ENCODE data around the gene MEGF9.

MEGF9 gene

GRCh38 chr9:120730654-120731514 lies 16.6 kb upstream of the MEGF9 start:
- no peak for DNase-seq

- no peak for DNase-seq
Observed at GRCh38 chr9:120729791-120730241, 15.5 kb upstream of the MEGF9 start.

- no peak for DNase-seq
Observed at GRCh38 chr9:120726484-120726883, 12.2 kb upstream of the MEGF9 start.

- DNase-seq = no peak
Observed at GRCh38 chr9:120725907-120726306, 11.6 kb upstream of the MEGF9 start.

- no peak for DNase-seq
Observed at GRCh38 chr9:120724757-120725400, 10.6 kb upstream of the MEGF9 start.

GRCh38 chr9:120723565-120723964 lies 9.3 kb upstream of the MEGF9 start:
- no peak for DNase-seq

- DNase-seq = no peak
Observed at GRCh38 chr9:120720404-120720803, 6.1 kb upstream of the MEGF9 start.

GRCh38 chr9:120718316-120718715 lies 4.0 kb upstream of the MEGF9 start:
- no peak for DNase-seq

GRCh38 chr9:120717176-120717575 lies 2.9 kb upstream of the MEGF9 start:
- DNase-seq = no peak

- DNase-seq = no peak
Observed at GRCh38 chr9:120716483-120716882, 2.2 kb upstream of the MEGF9 start.

- DNase-seq = peak; percentile 5
Observed at GRCh38 chr9:120715389-120715924, 1.2 kb upstream of the MEGF9 start.

- DNase-seq = no peak
Observed at GRCh38 chr9:120714846-120715388, 647 bp upstream of the MEGF9 start.

GRCh38 chr9:120713257-120714087 lies 798 bp downstream of the MEGF9 start:
- DNase-seq = no peak

GRCh38 chr9:120712539-120713031 lies 1.7 kb downstream of the MEGF9 start:
- DNase-seq = no peak

GRCh38 chr9:120711841-120712538 lies 2.3 kb downstream of the MEGF9 start:
- no peak for DNase-seq

GRCh38 chr9:120711354-120711753 lies 2.9 kb downstream of the MEGF9 start:
- no peak for DNase-seq

- DNase-seq = no peak
Observed at GRCh38 chr9:120710110-120710981, 3.9 kb downstream of the MEGF9 start.

- DNase-seq = no peak
Observed at GRCh38 chr9:120708526-120709224, 5.6 kb downstream of the MEGF9 start.

GRCh38 chr9:120707170-120707569 lies 7.1 kb downstream of the MEGF9 start:
- DNase-seq = no peak

- no peak for DNase-seq
Observed at GRCh38 chr9:120705174-120705573, 9.1 kb downstream of the MEGF9 start.

Data from NCI-H1694 (cell line).